Stimulated activated CD4-positive, alpha-beta T cell treated with anti-CD3 and anti-CD28 coated beads, Interleukin-12 subunit alpha, Interleukin-12 subunit beta, amount 100 ng/mL, for 4 hours (primary cell): ENCODE measurements around the gene CYRIA.

ENCODE experiments used
- DNase-seq: peaks from one replicate; pipeline ENCODE4 v3.0.0-alpha.2; 2020

The CYRIA gene

GRCh38 chr2:16649353-16650286, 16.0 kb downstream of the CYRIA start:
- no peak for DNase-seq

GRCh38 chr2:16647992-16648617, 17.5 kb downstream of the CYRIA start:
- DNase-seq = no peak

- no peak for DNase-seq
Observed at GRCh38 chr2:16645775-16646559, 19.7 kb downstream of the CYRIA start.

GRCh38 chr2:16645088-16645487, 20.5 kb downstream of the CYRIA start:
- no peak for DNase-seq

- no peak for DNase-seq
Observed at GRCh38 chr2:16644221-16644925, 21.3 kb downstream of the CYRIA start.

GRCh38 chr2:16643099-16643498, 22.5 kb downstream of the CYRIA start:
- no peak for DNase-seq

- no peak for DNase-seq
Observed at GRCh38 chr2:16642088-16642487, 23.5 kb downstream of the CYRIA start.

GRCh38 chr2:16641509-16641908, 24.1 kb downstream of the CYRIA start:
- DNase-seq = no peak

- DNase-seq = no peak
Observed at GRCh38 chr2:16640867-16641266, 24.8 kb downstream of the CYRIA start.

- no peak for DNase-seq
Observed at GRCh38 chr2:16640001-16640700, 25.5 kb downstream of the CYRIA start.

- DNase-seq = no peak
Observed at GRCh38 chr2:16639431-16639830, 26.2 kb downstream of the CYRIA start.

- no peak for DNase-seq
Observed at GRCh38 chr2:16638946-16639345, 26.7 kb downstream of the CYRIA start.

GRCh38 chr2:16637304-16637703, 28.3 kb downstream of the CYRIA start:
- DNase-seq = no peak

- no peak for DNase-seq
Observed at GRCh38 chr2:16635791-16636699, 29.6 kb downstream of the CYRIA start.

GRCh38 chr2:16633621-16634430, 31.8 kb downstream of the CYRIA start:
- DNase-seq = no peak

- no peak for DNase-seq
Observed at GRCh38 chr2:16632598-16632997, 33.0 kb downstream of the CYRIA start.

- DNase-seq = no peak
Observed at GRCh38 chr2:16630463-16630862, 35.2 kb downstream of the CYRIA start.

- DNase-seq = no peak
Observed at GRCh38 chr2:16629770-16630169, 35.9 kb downstream of the CYRIA start.

- no peak for DNase-seq
Observed at GRCh38 chr2:16629044-16629443, 36.6 kb downstream of the CYRIA start.

GRCh38 chr2:16628314-16628713, 37.3 kb downstream of the CYRIA start:
- no peak for DNase-seq
